Hepatocyte (in vitro differentiated cells): Measurements from ENCODE around the gene RLN3. TPM values are rescaled to one million over a fixed set of nuclear protein-coding genes. Genes with fewer than 3 reads are reported as not detected.

Experiments
- DNase-seq: peaks from one replicate; pipeline ENCODE4 v3.0.0-alpha.2; 2016; ENCODE audit warnings: low spot score
- H2AFZ ChIP-seq: fragments of 200-600 bp; sonication (generic); 2 replicates; pipeline ENCODE4 v1.6.0; 2016; ENCODE audit warnings: antibody characterized with exemption, mild to moderate bottlenecking
- H3K27ac ChIP-seq: fragments of 200-600 bp; sonication (generic); 2 replicates; pipeline ENCODE4 v1.5.1; 2016; ENCODE audit warnings: mild to moderate bottlenecking
- H3K27me3 ChIP-seq: fragments of 200-600 bp; sonication (generic); 2 replicates; pipeline ENCODE4 v1.6.1; 2016
- H3K36me3 ChIP-seq: fragments of 200-600 bp; sonication (generic); replicated peaks from 2 replicates; pipeline ENCODE4 v1.5.1; 2016; ENCODE audit warnings: low read depth; ENCODE audit not compliant: insufficient read depth
- H3K4me1 ChIP-seq: fragments of 200-600 bp; sonication (generic); 2 replicates; pipeline ENCODE4 v1.5.1; 2016; ENCODE audit warnings: mild to moderate bottlenecking, moderate library complexity; ENCODE audit not compliant: insufficient read depth
- H3K4me2 ChIP-seq: fragments of 200-600 bp; sonication (generic); 2 replicates; pipeline ENCODE4 v1.6.0; 2016
- H3K4me3 ChIP-seq: fragments of 200-600 bp; sonication (generic); 2 replicates; pipeline ENCODE4 v1.5.1; 2016; ENCODE audit warnings: mild to moderate bottlenecking
- H3K79me2 ChIP-seq: fragments of 200-600 bp; sonication (generic); 2 replicates; pipeline ENCODE4 v1.6.0; 2017; ENCODE audit warnings: mild to moderate bottlenecking
- H3K9me2 ChIP-seq: fragments of 200-600 bp; sonication (generic); replicated peaks from 2 replicates; pipeline ENCODE4 v1.6.0; 2017; ENCODE audit warnings: mild to moderate bottlenecking; ENCODE audit not compliant: insufficient read depth
- H3K9me3 ChIP-seq: fragments of 200-600 bp; sonication (generic); 2 replicates; pipeline ENCODE4 v1.5.1; 2016; ENCODE audit warnings: low read depth, mild to moderate bottlenecking
- H4K20me1 ChIP-seq: fragments of 200-600 bp; sonication (generic); 2 replicates; pipeline ENCODE4 v1.6.0; 2016; ENCODE audit warnings: mild to moderate bottlenecking; ENCODE audit not compliant: insufficient read depth, poor library complexity, severe bottlenecking
- CTCF ChIP-seq: fragments of 200-600 bp; sonication (generic); IDR thresholded peaks from 2 replicates; pipeline ENCODE4 v1.5.1; 2016; ENCODE audit warnings: antibody characterized with exemption, mild to moderate bottlenecking; ENCODE audit not compliant: poor library complexity
- EZH2 ChIP-seq: fragments of 200-600 bp; sonication (generic); IDR thresholded peaks from 2 replicates; pipeline ENCODE4 v1.6.1; 2016; ENCODE audit warnings: antibody characterized with exemption, mild to moderate bottlenecking, borderline replicate concordance
- EZH2phosphoT487 ChIP-seq: fragments of 200-600 bp; sonication (generic); IDR thresholded peaks from one replicate; pipeline ENCODE4 v1.6.1; 2018; ENCODE audit warnings: antibody characterized with exemption, mild to moderate bottlenecking, low read depth, moderate library complexity; ENCODE audit not compliant: unreplicated experiment, severe bottlenecking
- WGBS: methylation state at CpG from one replicate; pipeline ENCODE4 v1.1.6; 2016; ENCODE audit warnings: low lambda C conversion rate; ENCODE audit errors: missing lambda C conversion rate; 5-methylcytosine and 5-hydroxymethylcytosine counted together
- polyA plus RNA-seq: library from polyadenylated mRNA; unstranded; fragments of >200 nt; fragmentation: Nextera tagmentation; extraction: Ambion mirVana; gene quantifications from 2 replicates; pipeline ENCODE4 v1.2.1, GENCODE V29; 2016
- total RNA-seq: library from RNA; depleted of rRNA; stranded (reverse); fragments of >200 nt; gene quantifications from 2 replicates; pipeline ENCODE4 v1.2.3, GENCODE V29; 2014

The RLN3 gene
- total and polyA plus RNA-seq, 2 experiments from 2014 or later = not detected

GRCh38 chr19:13999085-13999484 is 28.9 kb upstream of the RLN3 start:
- no peaks in the 10 kb centered on the region for H3K36me3 ChIP-seq
- H3K4me1 ChIP-seq = no peaks in the 10 kb centered on the region
- WGBS = 99% methylated on average over 3 of the region's 3 CpGs
- DNase-seq = no peak
- no peaks in the 10 kb centered on the region for H3K9me2 ChIP-seq
- no peaks in the 10 kb centered on the region for H3K27me3 ChIP-seq
- H4K20me1 ChIP-seq = no peaks in the 10 kb centered on the region
- no peak overlapping the region for H2AFZ ChIP-seq
- H3K9me3 ChIP-seq = peaks cover 7% of the 10 kb centered on the region
- no peak overlapping the region for H3K27ac ChIP-seq
- H3K79me2 ChIP-seq = peaks cover 60% of the 10 kb centered on the region
- H3K4me3 ChIP-seq = no peak overlapping the region
- H3K4me2 ChIP-seq = no peak overlapping the region
- TF ChIP-seq EZH2 (no peak), CTCF (no peak), EZH2phosphoT487 (no peak)

- Histone ChIP-seq H2AFZ (no peak overlapping the region), H3K36me3 (no peaks in the 10 kb centered on the region), H3K4me1 (no peaks in the 10 kb centered on the region), H3K4me2 (no peak overlapping the region), H3K9me2 (no peaks in the 10 kb centered on the region), H3K27me3 (no peaks in the 10 kb centered on the region), H3K79me2 (peaks cover 56% of the 10 kb centered on the region), H3K9me3 (peaks cover 7% of the 10 kb centered on the region), H3K4me3 (no peak overlapping the region), H4K20me1 (no peaks in the 10 kb centered on the region), H3K27ac (no peak overlapping the region)
- TF ChIP-seq CTCF (no peak), EZH2phosphoT487 (no peak), EZH2 (no peak)
- 89% methylated on average over 13 of the region's 13 CpGs for WGBS
- DNase-seq = no peak
Measured at GRCh38 chr19:14000691-14001375, 27.1 kb upstream of the RLN3 start.

- Histone ChIP-seq H3K4me1 (no peaks in the 10 kb centered on the region), H3K9me3 (peaks cover 7% of the 10 kb centered on the region), H3K79me2 (peaks cover 49% of the 10 kb centered on the region), H3K27ac (no peak overlapping the region), H2AFZ (no peak overlapping the region), H3K4me2 (no peak overlapping the region), H3K36me3 (no peaks in the 10 kb centered on the region), H3K27me3 (no peaks in the 10 kb centered on the region), H3K9me2 (no peaks in the 10 kb centered on the region), H4K20me1 (no peaks in the 10 kb centered on the region), H3K4me3 (no peak overlapping the region)
- 90% methylated on average over 13 of the region's 13 CpGs for WGBS
- TF ChIP-seq EZH2 (no peak), EZH2phosphoT487 (no peak), CTCF (no peak)
- DNase-seq = no peak
Measured at GRCh38 chr19:14002571-14003250, 25.2 kb upstream of the RLN3 start.
